Measurements from ENCODE around the gene SYCP2L. TPM values are rescaled to one million over a fixed set of nuclear protein-coding genes. Genes with fewer than 3 reads are reported as not detected.

The SYCP2L gene
- total and polyA plus RNA-seq, 2 of the 4 experiments (the other 2 are of a cell fraction), result 0.05 TPM; not detected in 1

DNA sequence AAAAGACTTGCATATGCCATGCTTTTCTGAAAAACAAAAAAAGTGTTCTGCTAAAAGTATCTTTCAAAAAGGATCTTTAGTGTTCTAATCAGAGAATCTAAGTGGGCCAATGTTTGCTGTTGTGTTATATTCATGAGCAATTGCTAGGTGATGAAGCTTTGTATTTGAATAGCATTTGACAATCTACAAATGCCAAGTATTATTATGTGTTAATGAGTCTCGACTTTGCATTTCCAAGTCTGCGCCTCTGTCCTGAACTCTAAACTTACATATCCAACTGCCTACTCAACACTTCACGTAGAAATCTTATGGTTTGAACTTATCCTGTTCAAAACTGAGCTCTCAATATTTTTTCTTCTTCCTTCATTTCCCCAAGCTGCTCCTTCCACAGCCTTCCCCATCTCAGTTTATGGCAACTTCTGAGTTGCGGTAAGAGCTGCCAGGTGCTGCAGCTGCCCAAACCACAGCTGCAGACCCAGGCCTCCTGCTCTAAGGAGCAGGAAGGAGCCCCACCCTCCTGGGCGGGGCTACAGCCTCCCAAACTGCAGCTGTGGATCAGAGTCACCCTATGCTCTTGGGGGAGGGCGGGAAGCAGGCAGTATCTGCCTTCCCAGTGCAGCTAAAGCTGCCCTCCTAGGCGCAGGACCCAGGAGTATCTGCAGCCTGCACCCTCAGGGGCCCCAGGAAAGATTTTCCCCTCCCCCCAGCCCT, 31.8 kb upstream of the SYCP2L start:
- no peaks in the 10 kb centered on the region for H3K9me1 ChIP-seq (ENCODE audit: insufficient read depth, low read length)
- H3K36me3 ChIP-seq (ENCODE audit: control insufficient read depth, insufficient read depth, low read length), result no peaks in the 10 kb centered on the region
- no peak for DNase-seq
- ChIA-PET POLR2A (ENCODE audit: unreplicated experiment) (no interaction called here), CTCF (no interaction called here)
- 80% methylated on average over 3 of the region's 7 CpGs; no CpG with 5 or more reads in 1 of the 2 experiments for WGBS, 2 experiments (ENCODE audit: extremely low coverage in 2 of 2, insufficient read length in 1 of 2)
- no peak overlapping the region for H2AK9ac ChIP-seq (replicated peaks; ENCODE audit: low read depth, low read length, poor library complexity)
- H4K20me1 ChIP-seq (ENCODE audit: insufficient read depth, low read length), result no peaks in the 10 kb centered on the region
- H2BK15ac ChIP-seq (ENCODE audit: low read depth, low read length), result no peak overlapping the region
- BruUV-seq (replicated peaks), result no TSS peak
- dilution Hi-C loops (cut with HindIII; ENCODE audit: low sequenced_read_pairs, unreplicated experiment) (no loop called here), intact Hi-C loops (cut with micrococcal nuclease) (no loop called here), in situ Hi-C loops (cut with MboI; ENCODE audit: low sequenced_read_pairs) (no loop called here)
- H3K56ac ChIP-seq (ENCODE audit: extremely low read depth, insufficient read depth, low read length), result no peak overlapping the region
- TF ChIP-seq MAZ (IDR thresholded peaks at IDR 0.05; ENCODE audit: borderline replicate concordance, low read depth, low read length), result no peak
- TF ChIP-seq USF2 (IDR thresholded peaks at IDR 0.05; ENCODE audit: low read depth, low read length), result no peak
- no peak for TF ChIP-seq CTCF (conservative IDR thresholded peaks at IDR 0.05; ENCODE audit: low read depth, low read length)
- TF ChIP-seq CEBPB (IDR thresholded peaks at IDR 0.05; ENCODE audit: low read depth, low read length), result no peak
- no peak for TF ChIP-seq RCOR1 (IDR thresholded peaks at IDR 0.05; ENCODE audit: insufficient replicate concordance, low read length)
- TF ChIP-seq MAFK (IDR thresholded peaks at IDR 0.05; ENCODE audit: low read depth, low read length), result no peak
- no peak for TF ChIP-seq BHLHE40 (IDR thresholded peaks at IDR 0.05; ENCODE audit: low read depth, low read length)
- no peak for TF ChIP-seq FOS (IDR thresholded peaks at IDR 0.05; ENCODE audit: low read depth, low read length)
- TF ChIP-seq MXI1 (IDR thresholded peaks at IDR 0.05; ENCODE audit: borderline replicate concordance, low read depth, low read length), result no peak
- TF ChIP-seq RFX5 (IDR thresholded peaks at IDR 0.05; ENCODE audit: low read depth, low read length), result no peak
- TF ChIP-seq POLR2A (IDR thresholded peaks at IDR 0.05; ENCODE audit: low read depth, low read length), result no peak
- no peak for TF ChIP-seq ELK1 (IDR thresholded peaks at IDR 0.05; ENCODE audit: borderline replicate concordance, low read depth, low read length)
- no peak for TF ChIP-seq CHD1 (IDR thresholded peaks at IDR 0.05; ENCODE audit: low read depth, low read length)
- TF ChIP-seq SMC3 (IDR thresholded peaks at IDR 0.05; ENCODE audit: low read depth, low read length), result no peak
- no peak for TF ChIP-seq RAD21 (IDR thresholded peaks at IDR 0.05; ENCODE audit: low read length)
- no peak for TF ChIP-seq NFE2L2 (IDR thresholded peaks at IDR 0.05; ENCODE audit: low read depth, low read length)
- H3K27ac ChIP-seq (ENCODE audit: insufficient read depth, low read length), result no peak overlapping the region
- no peak overlapping the region for H2AFZ ChIP-seq (replicated peaks; ENCODE audit: low read length, poor library complexity)
- peaks cover 2% of the 10 kb centered on the region; the same call in 1 of the 2 replicates for H3K9me3 ChIP-seq (ENCODE audit: control insufficient read depth, insufficient read depth, low read length)
- H4K91ac ChIP-seq (ENCODE audit: insufficient read depth, low read depth, low read length), result no peak overlapping the region
- no peak overlapping the region for H2AK5ac ChIP-seq (ENCODE audit: low read depth, low read length)
- H4K8ac ChIP-seq (ENCODE audit: low read depth in 2 of 2, low read length in 2 of 2), result no peak overlapping the region
- H3K9ac ChIP-seq (ENCODE audit: low read depth, low read length), result no peak overlapping the region
- H3K4ac ChIP-seq (ENCODE audit: low read depth, low read length), result no peak overlapping the region
- H3K4me3 ChIP-seq (ENCODE audit: insufficient read depth, low read depth, low read length), result no peak overlapping the region
- H4K5ac ChIP-seq (ENCODE audit: low read depth, low read length), result no peak overlapping the region
- H2BK5ac ChIP-seq (ENCODE audit: low read depth, low read length, poor library complexity, severe bottlenecking), result no peak overlapping the region
- no peak overlapping the region for H3K14ac ChIP-seq (replicated peaks; ENCODE audit: low read depth, low read length)
- no peak overlapping the region for H2BK120ac ChIP-seq (ENCODE audit: low read depth, low read length)
- no peak for ATAC-seq (ENCODE audit: low read depth)
- peaks cover 3% of the 10 kb centered on the region for H3K27me3 ChIP-seq (ENCODE audit: control insufficient read depth, insufficient read depth, low read length)
- H3K79me1 ChIP-seq (ENCODE audit: low read depth in 1 of 2, low read length in 2 of 2), result no peaks in the 10 kb centered on the region
- H3K4me2 ChIP-seq (ENCODE audit: low read depth, low read length), result no peak overlapping the region
- no peak overlapping the region for H3K23ac ChIP-seq (ENCODE audit: low read depth, low read length)
- H3K18ac ChIP-seq (ENCODE audit: low read depth, low read length), result no peak overlapping the region
- no peaks in the 10 kb centered on the region; the same call in 1 of the 2 replicates for H3K4me1 ChIP-seq (ENCODE audit: control insufficient read depth, insufficient read depth, low read length)
- H2BK20ac ChIP-seq (ENCODE audit: low read depth, low read length), result no peak overlapping the region

Measured in IMR-90 (cell line).